ENCODE results near the gene CACNB4.
A peak's percentile ranks its signal among the peaks of the same experiment; 100 is the strongest.
"Not testable (repeated sequence)": the region's sequence is repeated elsewhere in the genome, so short reads cannot be mapped to it uniquely, and the experiment has no call there.

The CACNB4 gene

GRCh38 chr2:151808258-151809072 lies 290.4 kb downstream of the CACNB4 start:
- peak; percentile 12 for DNase-seq

DNA sequence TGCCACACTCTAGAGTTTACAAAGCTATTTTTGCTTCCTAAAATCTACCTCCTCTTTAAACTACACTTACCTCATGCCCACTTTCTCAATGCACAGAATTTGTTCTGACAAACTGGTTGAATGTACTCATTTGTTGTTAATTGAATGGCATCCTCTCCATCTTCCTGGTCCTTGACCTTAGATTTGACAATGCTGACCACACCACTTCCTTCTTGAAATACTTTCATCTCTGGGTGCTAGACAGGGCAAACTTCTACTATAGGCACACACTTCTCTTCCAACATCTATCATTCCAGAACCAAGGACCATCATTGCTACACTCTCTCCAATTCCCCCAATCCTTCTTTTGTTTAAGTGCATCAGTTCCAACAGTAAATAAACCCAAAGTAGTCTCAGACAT lies 292.9 kb downstream of the CACNB4 start:
- DNase-seq, result no peak

DNA sequence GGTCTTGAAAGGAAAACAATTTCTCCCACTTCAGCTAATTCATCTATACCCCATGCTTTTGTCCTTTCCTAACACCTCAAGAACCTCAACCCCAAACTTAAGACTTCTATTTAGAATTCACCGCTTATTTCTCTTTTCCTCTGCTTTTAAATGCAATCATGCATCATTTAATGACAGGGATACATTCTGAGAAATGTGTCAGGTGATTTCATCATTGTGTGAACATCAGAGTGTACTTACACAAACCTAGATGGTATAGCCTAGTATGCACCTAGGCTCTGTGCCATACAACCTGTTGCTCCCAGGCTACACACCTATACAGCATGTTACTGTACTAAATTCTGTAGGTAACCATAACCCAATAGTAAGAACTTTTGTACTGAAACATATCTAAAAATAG lies 293.5 kb downstream of the CACNB4 start:
- no peak for DNase-seq

- no peak for DNase-seq
Measured at GRCh38 chr2:151803811-151804210, 295.0 kb downstream of the CACNB4 start.

- DNase-seq, result no peak
Measured at GRCh38 chr2:151802315-151802714, 296.5 kb downstream of the CACNB4 start.

DNA sequence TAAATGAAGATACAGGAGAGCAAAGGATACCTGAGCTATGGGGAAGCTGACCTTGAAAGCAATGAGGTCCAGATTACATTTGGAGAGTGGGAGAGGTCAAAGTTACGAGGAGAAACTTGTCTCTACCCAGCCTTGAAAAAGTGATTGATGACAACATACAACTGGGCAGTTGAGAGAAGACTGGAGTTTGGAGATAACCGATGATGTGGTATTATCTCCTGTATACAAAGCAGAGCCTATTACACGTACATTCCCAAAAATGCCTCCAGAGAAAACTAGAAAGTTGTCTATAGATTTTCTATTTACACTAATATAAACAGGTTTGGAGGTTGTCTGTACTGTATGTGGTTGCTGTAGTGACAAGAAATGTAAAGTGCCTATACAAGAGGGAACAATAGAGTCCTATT lies 299.0 kb downstream of the CACNB4 start:
- DNase-seq, result no peak

GRCh38 chr2:151796774-151797173 lies 302.1 kb downstream of the CACNB4 start:
- no peak for DNase-seq

DNA sequence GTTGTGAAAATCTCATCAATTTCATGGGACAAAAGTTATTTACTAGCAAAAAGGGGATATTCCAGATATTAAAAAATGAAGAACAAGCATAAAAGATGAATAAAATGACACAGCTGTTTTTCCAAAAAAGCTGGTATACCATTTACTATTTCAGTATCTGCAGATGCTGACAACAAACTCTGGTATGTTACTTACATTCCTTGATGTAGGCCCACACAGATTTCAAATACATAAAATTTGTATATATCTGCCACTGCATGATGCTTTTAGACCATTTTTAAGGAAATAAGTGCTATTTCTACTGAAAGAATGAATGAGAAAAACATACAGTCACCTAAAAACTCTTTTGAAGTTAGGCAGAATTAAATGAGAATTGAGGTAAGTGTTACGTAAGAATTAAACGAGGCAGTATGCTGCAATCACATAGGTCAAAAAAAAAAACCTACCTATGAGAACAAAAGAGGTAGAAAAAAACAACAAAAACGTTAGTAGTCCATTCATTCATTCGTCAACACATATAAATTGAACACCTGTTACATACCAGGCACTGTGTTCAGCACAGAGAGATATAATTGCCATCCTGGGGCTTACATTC lies 303.1 kb downstream of the CACNB4 start:
- DNase-seq, result no peak

- not testable (repeated sequence) for DNase-seq
Measured at GRCh38 chr2:151794422-151794821, 304.4 kb downstream of the CACNB4 start.

DNA sequence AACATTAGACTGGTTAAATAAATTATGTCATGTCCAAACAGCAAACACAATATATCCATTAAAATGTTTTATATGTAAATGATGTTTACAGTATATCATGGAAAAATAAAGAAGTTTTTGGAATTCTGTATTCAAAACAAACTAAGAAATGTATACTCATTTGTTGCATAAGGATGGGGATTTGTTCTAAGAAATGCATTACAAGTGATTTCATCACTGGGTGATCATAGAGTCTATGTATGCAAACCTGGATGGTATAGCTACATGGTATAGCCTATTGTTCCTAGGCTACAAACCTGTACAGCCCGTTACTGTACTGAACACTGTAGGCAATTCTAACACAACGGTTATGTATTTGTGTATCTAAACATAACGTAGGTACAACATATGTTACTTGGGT lies 305.7 kb downstream of the CACNB4 start:
- DNase-seq, result no peak

DNA sequence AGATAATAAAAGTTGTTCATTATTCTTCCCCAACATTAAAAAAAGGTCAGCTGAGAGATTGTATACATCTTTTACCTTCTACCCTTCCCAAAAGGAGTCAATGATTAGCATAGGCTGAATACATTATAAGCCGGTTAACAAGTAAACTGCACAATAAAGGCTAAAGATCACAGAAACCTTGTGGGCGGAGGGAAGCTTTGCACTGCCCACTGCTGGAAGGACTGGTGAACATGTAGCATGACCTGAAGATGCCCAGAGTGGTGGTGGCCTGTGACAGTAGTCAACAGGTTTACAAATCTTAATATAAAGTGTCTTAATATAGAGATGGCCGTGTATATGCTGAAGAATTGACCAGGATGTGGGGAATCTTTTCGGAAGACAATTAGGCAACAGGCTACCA lies 306.3 kb downstream of the CACNB4 start:
- no peak for DNase-seq

DNA sequence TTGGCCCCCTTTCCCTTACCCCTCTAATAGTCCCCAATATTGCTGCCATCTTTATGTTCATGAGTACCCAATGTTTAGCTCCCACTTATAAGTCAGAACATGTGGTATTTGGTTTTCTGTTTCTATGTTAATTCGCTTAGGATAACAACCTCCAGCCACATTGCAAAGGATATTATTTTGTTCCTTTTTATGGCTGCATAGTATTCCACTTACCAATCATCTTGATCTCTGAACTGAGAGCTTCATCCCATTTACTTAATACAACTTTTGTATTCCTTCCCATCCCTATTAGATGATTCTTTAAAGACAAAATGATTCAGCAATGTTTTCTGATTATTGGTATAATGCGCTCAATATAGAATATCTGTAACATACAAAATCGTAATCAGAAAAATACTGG lies 307.3 kb downstream of the CACNB4 start:
- no peak for DNase-seq

DNA sequence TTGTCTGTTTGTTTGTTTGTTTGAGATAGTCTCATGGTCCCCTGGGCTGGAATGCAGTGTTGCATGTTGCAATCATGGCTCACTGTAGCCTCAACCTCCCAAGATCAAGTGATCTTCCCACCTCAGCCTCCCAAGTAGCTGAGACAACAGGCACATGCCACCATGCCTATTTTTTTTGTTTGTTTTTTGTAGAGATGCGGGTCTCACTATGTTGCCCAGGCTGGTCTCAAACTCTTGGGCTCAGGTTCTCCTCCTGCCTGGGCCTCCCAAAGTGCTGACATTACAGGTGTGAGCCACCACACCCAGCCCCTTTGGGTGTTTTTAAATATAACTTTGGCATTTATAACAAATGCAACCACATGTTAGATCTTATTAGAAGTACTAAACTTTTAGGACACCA lies 308.2 kb downstream of the CACNB4 start:
- no peak for DNase-seq

DNA sequence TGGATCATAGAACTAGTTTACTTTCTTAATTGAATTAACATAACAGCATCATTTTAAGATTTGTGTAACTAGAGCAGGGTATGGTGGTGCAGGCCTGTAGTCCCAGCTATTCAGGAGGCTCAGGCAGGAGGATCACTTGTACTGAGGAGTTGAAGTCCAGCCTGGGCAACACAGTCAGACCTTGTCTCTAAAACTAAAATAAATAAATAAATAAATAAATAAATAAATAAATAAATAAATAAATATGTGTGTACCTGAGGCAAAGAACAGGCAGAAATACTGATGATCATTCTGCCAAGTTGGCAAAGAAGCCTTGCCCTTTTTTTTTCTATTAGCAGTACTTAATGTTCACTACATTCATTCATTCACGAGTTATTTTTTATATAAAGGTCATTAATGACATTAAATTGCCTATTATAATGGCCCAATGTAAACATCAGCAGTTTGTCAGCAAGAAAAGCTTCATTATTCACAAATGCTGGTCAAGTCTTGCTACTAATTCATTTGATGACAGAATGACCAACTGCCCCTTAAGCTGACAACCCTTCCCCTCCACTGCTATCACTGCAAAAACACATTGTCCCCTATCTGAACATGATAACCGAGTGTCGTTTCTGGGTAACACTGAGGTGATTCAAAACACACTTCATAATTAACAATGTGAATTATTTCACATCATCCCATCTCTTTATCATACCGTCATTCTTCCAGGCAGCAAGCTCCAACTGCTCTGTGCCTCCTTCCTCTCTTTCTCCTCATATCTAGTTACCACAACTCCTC lies 309.6 kb downstream of the CACNB4 start:
- DNase-seq, result no peak

- no peak for DNase-seq
Measured at GRCh38 chr2:151786483-151786882, 312.4 kb downstream of the CACNB4 start.

- no peak for DNase-seq
Measured at GRCh38 chr2:151786077-151786476, 312.8 kb downstream of the CACNB4 start.

DNA sequence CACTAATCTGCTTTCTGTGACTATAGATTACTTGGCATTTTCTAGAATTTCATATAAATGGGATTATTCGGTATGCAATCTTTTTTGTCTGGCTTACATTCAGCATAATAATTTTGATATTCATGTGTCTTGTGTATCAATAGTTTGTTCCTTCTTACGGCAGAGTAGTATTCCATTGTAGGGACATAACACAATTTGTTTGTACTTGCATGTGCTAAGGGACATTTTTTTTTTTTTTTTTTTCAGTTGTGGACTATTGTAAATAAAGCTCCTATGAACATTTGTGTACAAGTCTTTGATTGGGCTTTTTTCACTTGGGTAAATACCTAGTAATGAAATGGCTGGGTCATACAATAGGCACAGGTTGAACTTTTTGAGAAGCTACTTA lies 315.7 kb downstream of the CACNB4 start:
- no peak for DNase-seq
